ENCODE data around the gene DUXB.

GRCh38 chr16:75695708-75696107 lies 5.6 kb downstream of the DUXB start:
- TF ChIP-seq POLR2A (IDR thresholded peaks at IDR 0.05; ENCODE audit: low read length) (no peak), GATA1 (IDR thresholded peaks at IDR 0.05; ENCODE audit: low read depth, low read length) (no peak)
